ENCODE results near the gene GULP1.
"Not testable (repeated sequence)": the region's sequence is repeated elsewhere in the genome, so short reads cannot be mapped to it uniquely, and the experiment has no call there.

GULP1 gene

GRCh38 chr2:188527141-188527540 is 235.5 kb downstream of the GULP1 start:
- no peak for DNase-seq (ENCODE audit: low read depth in 2 of 2)

GRCh38 chr2:188527581-188527993 is 235.9 kb downstream of the GULP1 start:
- DNase-seq (ENCODE audit: low read depth in 2 of 2): no peak

- DNase-seq (ENCODE audit: low read depth in 2 of 2): no peak
These were observed 238.0 kb downstream of the GULP1 start for GRCh38 chr2:188529710-188530109.

GRCh38 chr2:188534875-188535274 is 243.2 kb downstream of the GULP1 start:
- DNase-seq (ENCODE audit: low read depth in 2 of 2): no peak

GRCh38 chr2:188551671-188552070 is 260.0 kb downstream of the GULP1 start:
- DNase-seq (ENCODE audit: low read depth in 2 of 2): no peak

- no peak for DNase-seq (ENCODE audit: low read depth in 2 of 2)
These were observed 265.4 kb downstream of the GULP1 start for GRCh38 chr2:188557081-188557480.

- DNase-seq (ENCODE audit: low read depth in 2 of 2): not testable (repeated sequence)
These were observed 267.8 kb downstream of the GULP1 start for GRCh38 chr2:188559455-188559854.

- no peak for DNase-seq (ENCODE audit: low read depth in 2 of 2)
These were observed 269.9 kb downstream of the GULP1 start for GRCh38 chr2:188561473-188561979.

GRCh38 chr2:188569431-188570165 is 277.9 kb downstream of the GULP1 start:
- no peak for DNase-seq (ENCODE audit: low read depth in 2 of 2)

- no peak for DNase-seq (ENCODE audit: low read depth in 2 of 2)
These were observed 278.7 kb downstream of the GULP1 start for GRCh38 chr2:188570370-188570769.

- no peak for DNase-seq (ENCODE audit: low read depth in 2 of 2)
These were observed 280.0 kb downstream of the GULP1 start for GRCh38 chr2:188571543-188572303.

- DNase-seq (ENCODE audit: low read depth in 2 of 2): no peak
These were observed 280.9 kb downstream of the GULP1 start for GRCh38 chr2:188572592-188572991.

- no peak for DNase-seq (ENCODE audit: low read depth in 2 of 2)
These were observed 281.8 kb downstream of the GULP1 start for GRCh38 chr2:188573453-188573852.

- no peak for DNase-seq (ENCODE audit: low read depth in 2 of 2)
These were observed 284.3 kb downstream of the GULP1 start for GRCh38 chr2:188576006-188576405.

- no peak for DNase-seq (ENCODE audit: low read depth in 2 of 2)
These were observed 285.0 kb downstream of the GULP1 start for GRCh38 chr2:188576651-188577050.

GRCh38 chr2:188577231-188577630 is 285.6 kb downstream of the GULP1 start:
- DNase-seq (ENCODE audit: low read depth in 2 of 2): no peak

GRCh38 chr2:188580738-188581137 is 289.1 kb downstream of the GULP1 start:
- DNase-seq (ENCODE audit: low read depth in 2 of 2): no peak

- no peak for DNase-seq (ENCODE audit: low read depth in 2 of 2)
These were observed 290.5 kb downstream of the GULP1 start for GRCh38 chr2:188582211-188582610.

- no peak for DNase-seq (ENCODE audit: low read depth in 2 of 2)
These were observed 296.6 kb downstream of the GULP1 start for GRCh38 chr2:188588235-188588634.

GRCh38 chr2:188596054-188596453 is 304.4 kb downstream of the GULP1 start:
- no peak for DNase-seq (ENCODE audit: low read depth in 2 of 2)

GRCh38 chr2:188598551-188598950 is 306.9 kb downstream of the GULP1 start:
- DNase-seq (ENCODE audit: low read depth in 2 of 2): no peak

- no peak for DNase-seq (ENCODE audit: low read depth in 2 of 2)
These were observed 307.5 kb downstream of the GULP1 start for GRCh38 chr2:188599140-188599539.

All from stimulated activated CD8-positive, alpha-beta memory T cell treated with anti-CD3 and anti-CD28 coated beads, Interleukin-7, amount 100 ng/mL, for 4 hours (primary cell).